K562 (cell line): ENCODE data around the gene UBXN10. TPM values are rescaled to one million over a fixed set of nuclear protein-coding genes. Genes with fewer than 3 reads are reported as not detected.
A peak's percentile ranks its signal among the peaks of the same experiment; 100 is the strongest.

ENCODE experiments used
- ATF7 ChIP-seq: fragments of 450-650 bp; IDR thresholded peaks from 2 replicates; pipeline ENCODE4 v1.7.1; 2014; ENCODE audit warnings: mild to moderate bottlenecking, moderate library complexity
- ELF2 ChIP-seq: fragments of 250-450 bp; sonication (Bioruptor Pico); IDR thresholded peaks from 2 replicates; pipeline ENCODE4 v1.5.0; 2021; ENCODE audit warnings: mild to moderate bottlenecking
- GTF2A2 ChIP-seq: IDR thresholded peaks from 2 replicates; pipeline ENCODE4 v1.6.1; 2016; ENCODE audit warnings: mild to moderate bottlenecking, missing genetic modification characterization, missing compliant biosample characterization
- KLF13 ChIP-seq: fragments of 450-650 bp; IDR thresholded peaks from 2 replicates; pipeline ENCODE4 v1.6.1; 2016; ENCODE audit warnings: missing genetic modification characterization, low read depth, mild to moderate bottlenecking, missing compliant biosample characterization, moderate library complexity, borderline replicate concordance
- NFIX ChIP-seq: fragments of 250-450 bp; sonication (Bioruptor Pico); IDR thresholded peaks from 2 replicates; pipeline ENCODE4 v1.4.0; 2020; ENCODE audit warnings: low read depth, mild to moderate bottlenecking, moderate library complexity
- NR2C2 ChIP-seq, 2 experiments: fragments of 200-800 bp in 1 of 2; sonication (Bioruptor generic) in 1 of 2; sonication (generic) in 1 of 2; formaldehyde crosslinking in 1 of 2; IDR thresholded peaks; 2 replicates each; pipeline versions ENCODE4 v1.6.1 to v1.8.0; 2016 to 2022; ENCODE audit warnings: mild to moderate bottlenecking in 1 of 2, missing compliant biosample characterization in 1 of 2, missing genetic modification characterization in 1 of 2, missing genetic modification reagents in 1 of 2
- SAFB ChIP-seq: fragments of 200-400 bp; formaldehyde crosslinking; IDR thresholded peaks from 2 replicates; pipeline ENCODE4 v1.6.1; 2017; ENCODE audit warnings: low read depth, low read length, borderline replicate concordance
- ZBTB7A ChIP-seq: IDR thresholded peaks from 2 replicates; pipeline ENCODE4 v1.6.1; 2011; ENCODE audit warnings: low read depth, mild to moderate bottlenecking, low read length, moderate library complexity, borderline replicate concordance; ENCODE audit not compliant: control insufficient read depth
- ZKSCAN3 ChIP-seq: fragments of 250-450 bp; sonication (Bioruptor Pico); IDR thresholded peaks from 2 replicates; pipeline ENCODE4 v1.4.0; 2020
- ZNF184 ChIP-seq: sonication (generic); formaldehyde crosslinking; IDR thresholded peaks from 2 replicates; pipeline ENCODE4 v1.5.0; 2020; ENCODE audit warnings: missing genetic modification reagents
- ZNF224 ChIP-seq: sonication (generic); formaldehyde crosslinking; IDR thresholded peaks from 2 replicates; pipeline ENCODE4 v1.8.0; 2022; ENCODE audit warnings: mild to moderate bottlenecking, missing genetic modification reagents
- polyA plus RNA-seq, 8 experiments: library from polyadenylated mRNA; depleted of rRNA in 4 of 8; stranded (reverse) in 5 of 8; unstranded in 3 of 8; fragments of >200 nt; fragmentation: Nextera tagmentation in 2 of 8; fragmentation: Illumina TruSeq in 1 of 8; extraction: Ambion mirVana in 2 of 8; extraction: Trizol in 1 of 8; gene quantifications; 2 replicates each; pipeline versions ENCODE4 v1.2.1 to v1.2.3, GENCODE V29; 2011 to 2014; ENCODE audit warnings: inconsistent platforms in 1 of 8, missing spikeins in 1 of 8
- total RNA-seq, 7 experiments: library from RNA; depleted of rRNA in 6 of 7; stranded (reverse); fragments of >200 nt in 6 of 7; fragmentation: Illumina TruSeq in 2 of 7; extraction: Trizol in 2 of 7; gene quantifications; 2 replicates each; pipeline versions ENCODE4 v1.2.1 to v1.2.3, GENCODE V29; 2011 to 2021; ENCODE audit warnings: low replicate concordance in 1 of 7
- TF ChIP-seq, protein P1 (sequence below), 2 experiments: fragments of 450-650 bp; conservative IDR thresholded peaks; 2 replicates each; pipeline ENCODE4 v1.6.1; 2017; ENCODE audit warnings: mild to moderate bottlenecking in 2 of 2, moderate library complexity in 2 of 2
- TF ChIP-seq, protein P2 (sequence below): sonication (generic); formaldehyde crosslinking; IDR thresholded peaks from 2 replicates; pipeline ENCODE4 v1.8.0; 2022; ENCODE audit warnings: mild to moderate bottlenecking, missing genetic modification reagents
- TF ChIP-seq, protein P3 (sequence below): fragments of 250-450 bp; sonication (Bioruptor Pico); IDR thresholded peaks from 2 replicates; pipeline ENCODE4 v1.9.0; 2021; ENCODE audit warnings: mild to moderate bottlenecking
- TF ChIP-seq, protein P4 (sequence below): fragments of 450-650 bp; IDR thresholded peaks from 2 replicates; pipeline ENCODE4 v1.6.1; 2017; ENCODE audit warnings: mild to moderate bottlenecking, moderate library complexity
- TF ChIP-seq, protein P5 (sequence below), 2 experiments: fragments of 450-650 bp in 1 of 2; sonication (generic) in 1 of 2; formaldehyde crosslinking in 1 of 2; IDR thresholded peaks in 1 of 2; conservative IDR thresholded peaks in 1 of 2; 2 replicates each; pipeline versions ENCODE4 v1.6.1 to v1.8.1; 2016 to 2023; ENCODE audit warnings: mild to moderate bottlenecking in 2 of 2, moderate library complexity in 2 of 2, inconsistent platforms in 1 of 2, missing genetic modification reagents in 1 of 2

UBXN10 gene
- total and polyA plus RNA-seq, 9 of the 15 experiments (the other 6 are each of a cell fraction or from before 2014, with no cell fraction given): 10.7 to 17.7 (median 13.6) TPM

DNA sequence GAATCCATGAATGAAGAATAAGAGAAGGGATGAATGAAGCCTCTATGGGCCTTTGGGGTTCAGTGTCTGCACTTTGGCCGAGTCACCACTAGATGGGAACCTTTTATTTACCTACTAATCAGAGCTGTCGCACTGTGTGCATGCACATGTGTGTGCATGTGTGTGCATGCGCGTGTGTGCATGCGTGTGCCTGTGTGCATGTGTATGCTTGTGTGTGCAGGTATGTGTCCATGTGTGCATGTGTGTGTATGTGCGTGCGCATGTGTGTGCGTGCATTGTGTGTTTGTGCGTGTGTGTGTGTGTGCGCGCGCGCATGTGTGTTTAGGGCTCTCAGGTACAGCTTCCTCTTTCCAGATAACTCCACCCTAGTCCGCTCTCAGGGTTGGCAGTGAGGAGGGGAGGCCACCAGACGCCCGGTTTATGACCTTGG is 20.4 kb upstream of the UBXN10 start (continued):
- TF ChIP-seq NR2C2 (CRISPR knock-in tag; IDR thresholded peaks at IDR 0.05) (peak; percentile 65; the same call in 1 of the 2 replicates), NR2C2 (tag; IDR thresholded peaks at IDR 0.05) (no peak), SAFB (no peak), ZKSCAN3 (CRISPR knock-in tag) (no peak), KLF13 (tag) (no peak), ZBTB7A (no peak), ZNF184 (CRISPR knock-in tag) (no peak), NFIX (CRISPR knock-in tag) (no peak), GTF2A2 (tag) (no peak), ELF2 (CRISPR knock-in tag) (no peak), ZNF224 (CRISPR knock-in tag) (no peak), ATF7 (no peak)
- TF ChIP-seq, protein P1, sequence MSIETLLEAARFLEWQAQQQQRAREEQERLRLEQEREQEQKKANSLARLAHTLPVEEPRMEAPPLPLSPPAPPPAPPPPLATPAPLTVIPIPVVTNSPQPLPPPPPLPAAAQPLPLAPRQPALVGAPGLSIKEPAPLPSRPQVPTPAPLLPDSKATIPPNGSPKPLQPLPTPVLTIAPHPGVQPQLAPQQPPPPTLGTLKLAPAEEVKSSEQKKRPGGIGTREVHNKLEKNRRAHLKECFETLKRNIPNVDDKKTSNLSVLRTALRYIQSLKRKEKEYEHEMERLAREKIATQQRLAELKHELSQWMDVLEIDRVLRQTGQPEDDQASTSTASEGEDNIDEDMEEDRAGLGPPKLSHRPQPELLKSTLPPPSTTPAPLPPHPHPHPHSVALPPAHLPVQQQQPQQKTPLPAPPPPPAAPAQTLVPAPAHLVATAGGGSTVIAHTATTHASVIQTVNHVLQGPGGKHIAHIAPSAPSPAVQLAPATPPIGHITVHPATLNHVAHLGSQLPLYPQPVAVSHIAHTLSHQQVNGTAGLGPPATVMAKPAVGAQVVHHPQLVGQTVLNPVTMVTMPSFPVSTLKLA (conservative IDR thresholded peaks at IDR 0.05): peak; percentile 24 to 54; a peak in 2 of 4 replicates
- TF ChIP-seq, protein P2, sequence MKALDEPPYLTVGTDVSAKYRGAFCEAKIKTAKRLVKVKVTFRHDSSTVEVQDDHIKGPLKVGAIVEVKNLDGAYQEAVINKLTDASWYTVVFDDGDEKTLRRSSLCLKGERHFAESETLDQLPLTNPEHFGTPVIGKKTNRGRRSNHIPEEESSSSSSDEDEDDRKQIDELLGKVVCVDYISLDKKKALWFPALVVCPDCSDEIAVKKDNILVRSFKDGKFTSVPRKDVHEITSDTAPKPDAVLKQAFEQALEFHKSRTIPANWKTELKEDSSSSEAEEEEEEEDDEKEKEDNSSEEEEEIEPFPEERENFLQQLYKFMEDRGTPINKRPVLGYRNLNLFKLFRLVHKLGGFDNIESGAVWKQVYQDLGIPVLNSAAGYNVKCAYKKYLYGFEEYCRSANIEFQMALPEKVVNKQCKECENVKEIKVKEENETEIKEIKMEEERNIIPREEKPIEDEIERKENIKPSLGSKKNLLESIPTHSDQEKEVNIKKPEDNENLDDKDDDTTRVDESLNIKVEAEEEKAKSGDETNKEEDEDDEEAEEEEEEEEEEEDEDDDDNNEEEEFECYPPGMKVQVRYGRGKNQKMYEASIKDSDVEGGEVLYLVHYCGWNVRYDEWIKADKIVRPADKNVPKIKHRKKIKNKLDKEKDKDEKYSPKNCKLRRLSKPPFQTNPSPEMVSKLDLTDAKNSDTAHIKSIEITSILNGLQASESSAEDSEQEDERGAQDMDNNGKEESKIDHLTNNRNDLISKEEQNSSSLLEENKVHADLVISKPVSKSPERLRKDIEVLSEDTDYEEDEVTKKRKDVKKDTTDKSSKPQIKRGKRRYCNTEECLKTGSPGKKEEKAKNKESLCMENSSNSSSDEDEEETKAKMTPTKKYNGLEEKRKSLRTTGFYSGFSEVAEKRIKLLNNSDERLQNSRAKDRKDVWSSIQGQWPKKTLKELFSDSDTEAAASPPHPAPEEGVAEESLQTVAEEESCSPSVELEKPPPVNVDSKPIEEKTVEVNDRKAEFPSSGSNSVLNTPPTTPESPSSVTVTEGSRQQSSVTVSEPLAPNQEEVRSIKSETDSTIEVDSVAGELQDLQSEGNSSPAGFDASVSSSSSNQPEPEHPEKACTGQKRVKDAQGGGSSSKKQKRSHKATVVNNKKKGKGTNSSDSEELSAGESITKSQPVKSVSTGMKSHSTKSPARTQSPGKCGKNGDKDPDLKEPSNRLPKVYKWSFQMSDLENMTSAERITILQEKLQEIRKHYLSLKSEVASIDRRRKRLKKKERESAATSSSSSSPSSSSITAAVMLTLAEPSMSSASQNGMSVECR (CRISPR knock-in tag): no peak
- TF ChIP-seq, protein P3, sequence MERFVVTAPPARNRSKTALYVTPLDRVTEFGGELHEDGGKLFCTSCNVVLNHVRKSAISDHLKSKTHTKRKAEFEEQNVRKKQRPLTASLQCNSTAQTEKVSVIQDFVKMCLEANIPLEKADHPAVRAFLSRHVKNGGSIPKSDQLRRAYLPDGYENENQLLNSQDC: no peak
- TF ChIP-seq, protein P4, sequence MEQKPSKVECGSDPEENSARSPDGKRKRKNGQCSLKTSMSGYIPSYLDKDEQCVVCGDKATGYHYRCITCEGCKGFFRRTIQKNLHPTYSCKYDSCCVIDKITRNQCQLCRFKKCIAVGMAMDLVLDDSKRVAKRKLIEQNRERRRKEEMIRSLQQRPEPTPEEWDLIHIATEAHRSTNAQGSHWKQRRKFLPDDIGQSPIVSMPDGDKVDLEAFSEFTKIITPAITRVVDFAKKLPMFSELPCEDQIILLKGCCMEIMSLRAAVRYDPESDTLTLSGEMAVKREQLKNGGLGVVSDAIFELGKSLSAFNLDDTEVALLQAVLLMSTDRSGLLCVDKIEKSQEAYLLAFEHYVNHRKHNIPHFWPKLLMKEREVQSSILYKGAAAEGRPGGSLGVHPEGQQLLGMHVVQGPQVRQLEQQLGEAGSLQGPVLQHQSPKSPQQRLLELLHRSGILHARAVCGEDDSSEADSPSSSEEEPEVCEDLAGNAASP: no peak
- TF ChIP-seq, protein P5, sequence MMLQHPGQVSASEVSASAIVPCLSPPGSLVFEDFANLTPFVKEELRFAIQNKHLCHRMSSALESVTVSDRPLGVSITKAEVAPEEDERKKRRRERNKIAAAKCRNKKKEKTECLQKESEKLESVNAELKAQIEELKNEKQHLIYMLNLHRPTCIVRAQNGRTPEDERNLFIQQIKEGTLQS (IDR thresholded peaks at IDR 0.05): no peak
- TF ChIP-seq, protein P5 (CRISPR knock-in tag; conservative IDR thresholded peaks at IDR 0.05): no peak
